HG03565 (cell line): ENCODE data around the gene ATP5IF1.
A peak's percentile ranks its signal among the peaks of the same experiment; 100 is the strongest.

Experiments used
- ATAC-seq: cut with Tn5 transposase; IDR thresholded peaks from one replicate; pipeline ENCODE4 v1.9.1; 2021; ENCODE audit warnings: mild to moderate bottlenecking, moderate library complexity; ENCODE audit not compliant: unreplicated experiment

The ATP5IF1 gene

GRCh38 chr1:28235755-28236655, at the start of gene ATP5IF1:
Gene ATP5IF1 (plus strand): TSS chr1:28236124. CDS start chr1:28236184, 60 bp downstream.
- peak; percentile 74 for ATAC-seq

- no peak for ATAC-seq
Measured at GRCh38 chr1:28190337-28190979, 45.5 kb upstream of the ATP5IF1 start.

- ATAC-seq: no peak
Measured at GRCh38 chr1:28190996-28191645, 44.8 kb upstream of the ATP5IF1 start.

- ATAC-seq: no peak
Measured at GRCh38 chr1:28193701-28194161, 42.2 kb upstream of the ATP5IF1 start.

GRCh38 chr1:28194326-28195035, 41.4 kb upstream of the ATP5IF1 start:
- ATAC-seq: no peak

- no peak for ATAC-seq
Measured at GRCh38 chr1:28195780-28196179, 40.1 kb upstream of the ATP5IF1 start.

- ATAC-seq: no peak
Measured at GRCh38 chr1:28196330-28196729, 39.6 kb upstream of the ATP5IF1 start.

- no peak for ATAC-seq
Measured at GRCh38 chr1:28197682-28198415, 38.1 kb upstream of the ATP5IF1 start.

GRCh38 chr1:28199328-28200233, 36.3 kb upstream of the ATP5IF1 start:
- ATAC-seq: peak; percentile 81

GRCh38 chr1:28200234-28200873, 35.6 kb upstream of the ATP5IF1 start:
- ATAC-seq: no peak

GRCh38 chr1:28205243-28205642, 30.7 kb upstream of the ATP5IF1 start:
- ATAC-seq: no peak

GRCh38 chr1:28208818-28209441, 27.0 kb upstream of the ATP5IF1 start:
- no peak for ATAC-seq

- ATAC-seq: no peak
Measured at GRCh38 chr1:28209700-28210099, 26.2 kb upstream of the ATP5IF1 start.

GRCh38 chr1:28213315-28213714, 22.6 kb upstream of the ATP5IF1 start:
- no peak for ATAC-seq

GRCh38 chr1:28229089-28229488, 6.8 kb upstream of the ATP5IF1 start:
- no peak for ATAC-seq

GRCh38 chr1:28229996-28230395, 5.9 kb upstream of the ATP5IF1 start:
- ATAC-seq: no peak

- ATAC-seq: peak; percentile 44
Measured at GRCh38 chr1:28232558-28233263, 3.2 kb upstream of the ATP5IF1 start, which contains the start of gene DNAJC8. Gene DNAJC8 (minus strand): TSS chr1:28233029. CDS start chr1:28232998, 31 bp downstream.

GRCh38 chr1:28233264-28233606, 2.7 kb upstream of the ATP5IF1 start:
- no peak for ATAC-seq
